MM.1S (cell line): ENCODE results near the gene DIS3L2.

Source experiments
- CTCF ChIP-seq: fragments of 300-600 bp; sonication (generic); IDR thresholded peaks from 2 replicates; pipeline ENCODE4 v1.5.1; 2016; ENCODE audit warnings: antibody characterized with exemption, low read length, mixed read lengths
- EZH2phosphoT487 ChIP-seq: fragments of 300-600 bp; sonication (generic); IDR thresholded peaks from 2 replicates; pipeline ENCODE4 v1.6.1; 2018; ENCODE audit warnings: antibody characterized with exemption, low read length

DNA sequence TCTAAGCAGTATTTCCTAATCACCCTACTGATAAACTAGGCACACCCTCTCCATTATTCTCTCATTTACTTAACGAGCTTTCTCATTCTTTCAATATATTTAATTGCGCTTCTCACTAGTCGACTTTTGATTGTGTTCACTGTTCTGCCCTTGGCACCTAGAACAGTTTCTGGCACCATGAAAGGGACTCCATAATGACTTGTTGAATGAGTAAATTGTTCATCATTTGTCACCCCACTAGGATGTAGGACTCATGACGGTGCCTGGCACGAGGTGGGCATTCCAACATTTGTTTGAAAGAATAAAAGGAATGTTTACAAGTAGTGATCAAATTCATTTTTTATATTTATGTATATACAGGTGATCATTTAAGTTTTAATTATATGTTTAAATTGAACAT lies 123.7 kb downstream of the DIS3L2 start:
- TF ChIP-seq EZH2phosphoT487 = no peak
- TF ChIP-seq CTCF = no peak
